C4-2B (cell line): ENCODE results near the gene HAPLN3.

Experiments used
- H3K27ac ChIP-seq: fragments of 450-650 bp; 2 replicates; pipeline ENCODE4 v1.5.1; 2017
- ZFX ChIP-seq: fragments of 450-650 bp; IDR thresholded peaks from 2 replicates; pipeline ENCODE4 v1.6.1; 2017
- TF ChIP-seq, protein P1 (sequence below): fragments of 450-650 bp; conservative IDR thresholded peaks from 2 replicates; pipeline ENCODE4 v1.5.1; 2017; ENCODE audit warnings: mild to moderate bottlenecking

Gene HAPLN3

DNA sequence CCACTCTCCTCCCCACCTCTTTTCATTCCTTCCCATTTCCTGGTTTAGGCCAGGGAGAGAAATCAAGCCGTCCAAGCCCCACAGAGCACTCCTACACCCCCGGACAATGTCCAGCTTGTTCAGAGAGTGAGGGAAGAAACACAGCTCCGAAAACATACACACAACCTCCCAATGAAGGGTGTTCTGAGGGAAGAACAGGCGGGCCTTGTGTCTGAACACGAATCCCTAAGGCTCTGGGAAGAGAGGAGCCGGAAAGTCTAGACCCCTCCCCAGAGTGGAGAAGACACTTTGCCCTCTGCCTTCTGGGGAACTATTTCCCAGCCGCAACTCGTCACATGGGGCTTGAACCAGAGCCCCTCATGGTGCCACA lies 61.6 kb downstream of the HAPLN3 start:
- TF ChIP-seq, protein P1, sequence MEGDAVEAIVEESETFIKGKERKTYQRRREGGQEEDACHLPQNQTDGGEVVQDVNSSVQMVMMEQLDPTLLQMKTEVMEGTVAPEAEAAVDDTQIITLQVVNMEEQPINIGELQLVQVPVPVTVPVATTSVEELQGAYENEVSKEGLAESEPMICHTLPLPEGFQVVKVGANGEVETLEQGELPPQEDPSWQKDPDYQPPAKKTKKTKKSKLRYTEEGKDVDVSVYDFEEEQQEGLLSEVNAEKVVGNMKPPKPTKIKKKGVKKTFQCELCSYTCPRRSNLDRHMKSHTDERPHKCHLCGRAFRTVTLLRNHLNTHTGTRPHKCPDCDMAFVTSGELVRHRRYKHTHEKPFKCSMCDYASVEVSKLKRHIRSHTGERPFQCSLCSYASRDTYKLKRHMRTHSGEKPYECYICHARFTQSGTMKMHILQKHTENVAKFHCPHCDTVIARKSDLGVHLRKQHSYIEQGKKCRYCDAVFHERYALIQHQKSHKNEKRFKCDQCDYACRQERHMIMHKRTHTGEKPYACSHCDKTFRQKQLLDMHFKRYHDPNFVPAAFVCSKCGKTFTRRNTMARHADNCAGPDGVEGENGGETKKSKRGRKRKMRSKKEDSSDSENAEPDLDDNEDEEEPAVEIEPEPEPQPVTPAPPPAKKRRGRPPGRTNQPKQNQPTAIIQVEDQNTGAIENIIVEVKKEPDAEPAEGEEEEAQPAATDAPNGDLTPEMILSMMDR = no peak
- no peak for TF ChIP-seq ZFX

DNA sequence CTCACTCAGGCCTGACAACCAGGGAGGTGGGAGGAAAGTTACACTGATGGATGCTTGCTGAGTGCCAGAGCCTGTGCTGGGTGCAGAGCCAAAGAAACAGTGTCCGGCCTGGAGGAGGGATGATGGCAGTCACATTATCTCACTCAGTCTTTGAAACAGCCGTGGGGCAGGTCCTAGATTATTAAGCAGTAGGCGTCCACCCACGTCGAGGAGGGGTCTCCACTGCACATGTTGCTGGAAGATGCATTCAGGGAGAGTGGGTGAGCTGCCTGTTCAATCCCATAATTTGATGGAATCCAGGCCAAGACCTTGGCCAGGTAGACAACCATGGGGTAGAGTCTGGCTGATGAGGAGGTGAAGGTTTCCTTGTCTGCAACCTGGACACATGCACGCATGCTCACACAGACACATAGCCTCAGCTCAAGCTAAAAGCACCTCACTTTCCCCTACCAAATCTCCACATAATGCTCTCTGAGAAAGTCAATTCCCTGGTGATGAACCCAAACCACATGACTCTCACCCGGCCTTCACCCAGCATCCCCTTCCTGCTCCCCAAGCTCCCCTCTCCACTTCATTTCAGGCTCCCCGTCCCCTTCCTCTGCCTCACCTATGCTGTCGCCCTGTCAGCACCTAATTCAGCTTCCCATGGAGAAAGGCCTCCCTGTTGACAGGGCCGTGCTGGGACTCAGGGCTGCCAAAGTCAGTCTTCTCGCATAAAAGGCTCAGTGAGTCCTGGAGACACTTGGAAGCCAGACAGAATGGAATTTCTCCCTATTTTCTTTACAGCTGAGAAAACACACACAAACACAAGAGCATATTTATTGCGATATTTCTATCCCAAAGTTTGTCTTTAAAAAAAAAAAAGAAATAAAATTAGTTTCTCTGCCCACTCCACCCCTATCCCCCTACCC lies 62.3 kb downstream of the HAPLN3 start:
- TF ChIP-seq, protein P1 = no peak
- TF ChIP-seq ZFX = no peak

More for the DNA sequence above, 61.6 kb downstream of the HAPLN3 start:
- no peak overlapping the region for H3K27ac ChIP-seq

DNA sequence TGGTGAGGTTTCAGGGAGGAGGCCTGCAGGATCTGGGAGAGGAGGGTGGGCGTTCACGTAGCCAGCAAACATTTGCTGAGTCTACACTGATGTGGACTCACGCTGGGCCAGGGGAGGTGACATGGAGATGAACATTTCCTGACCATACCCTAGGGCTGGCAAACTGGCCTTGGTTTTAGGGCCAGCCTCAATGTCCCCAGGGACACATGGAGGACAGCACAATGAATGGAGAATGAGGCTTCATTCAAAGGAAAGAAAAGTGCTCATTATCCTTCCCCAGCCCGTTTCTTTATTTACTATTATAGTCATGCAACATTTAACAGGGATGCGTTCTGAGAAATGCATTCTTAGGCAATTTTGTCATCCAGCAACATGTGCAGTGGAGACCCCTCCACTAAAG lies 65.3 kb downstream of the HAPLN3 start:
- no peak for TF ChIP-seq ZFX
- TF ChIP-seq, protein P1 = no peak
- no peak overlapping the region for H3K27ac ChIP-seq

More for the DNA sequence above, 62.3 kb downstream of the HAPLN3 start:
- H3K27ac ChIP-seq = no peak overlapping the region

DNA sequence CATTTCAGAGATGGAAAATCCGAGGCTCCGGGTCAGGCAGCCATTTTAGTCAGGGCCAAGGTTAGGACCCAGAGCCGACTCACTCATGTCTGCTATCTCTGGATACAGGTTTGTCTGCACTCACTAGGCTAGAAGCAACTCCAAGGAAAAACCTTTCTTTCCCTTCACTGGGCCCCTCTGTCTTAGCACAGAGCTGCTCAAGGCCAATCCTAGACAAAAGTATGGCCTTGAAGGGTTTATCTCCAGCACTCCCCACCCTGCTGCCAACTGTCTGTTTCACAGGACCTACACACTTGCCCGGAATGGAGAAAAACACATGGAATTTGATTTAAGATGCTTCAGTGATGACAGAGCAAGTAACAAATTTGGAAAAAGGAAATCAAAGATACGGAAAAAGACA lies 66.6 kb downstream of the HAPLN3 start:
- H3K27ac ChIP-seq = no peak overlapping the region
- TF ChIP-seq ZFX = no peak
- TF ChIP-seq, protein P1 = no peak
